BLaER1 treated with 17β-estradiol and CSF1 and Interleukin-3, amounts not matched to agents 10 nM and 100 nM (cell line): ENCODE data around the gene ISM2.
"Not testable (repeated sequence)": the region's sequence is repeated elsewhere in the genome, so short reads cannot be mapped to it uniquely, and the experiment has no call there.

Experiments used
- H3K27ac ChIP-seq, 11 experiments: shearing (Covaris generic); formaldehyde crosslinking; 2 replicates each; pipeline ENCODE4 v1.8.1; 2022
- H3K27me3 ChIP-seq, 11 experiments: shearing (Covaris generic); formaldehyde crosslinking; 2 replicates each; pipeline ENCODE4 v1.8.1; 2022
- H3K36me3 ChIP-seq, 11 experiments: shearing (Covaris generic); formaldehyde crosslinking; 2 replicates each; pipeline ENCODE4 v1.8.1; 2022
- H3K4me1 ChIP-seq, 10 experiments: shearing (Covaris generic); formaldehyde crosslinking; 2 replicates each; pipeline ENCODE4 v1.8.1; 2022
- H3K4me2 ChIP-seq, 11 experiments: shearing (Covaris generic); formaldehyde crosslinking; 2 replicates each; pipeline ENCODE4 v1.8.1; 2022
- H3K4me3 ChIP-seq, 10 experiments: shearing (Covaris generic); formaldehyde crosslinking; 2 replicates each; pipeline ENCODE4 v1.8.1; 2022
- H3K9ac ChIP-seq, 11 experiments: shearing (Covaris generic); formaldehyde crosslinking; 2 replicates each; pipeline ENCODE4 v1.8.1; 2022
- H3K9me3 ChIP-seq, 11 experiments: shearing (Covaris generic); formaldehyde crosslinking; replicated peaks in 1 of 11; 2 replicates each; pipeline ENCODE4 v1.8.1; 2022
- H4K20me1 ChIP-seq, 11 experiments: shearing (Covaris generic); formaldehyde crosslinking; 2 replicates each; pipeline ENCODE4 v1.8.1; 2022
- Cebpa-rat ChIP-seq, 11 experiments: shearing (Covaris generic); IDR thresholded peaks; 2 replicates each; pipeline ENCODE4 v1.8.1; 2022

Gene ISM2

DNA sequence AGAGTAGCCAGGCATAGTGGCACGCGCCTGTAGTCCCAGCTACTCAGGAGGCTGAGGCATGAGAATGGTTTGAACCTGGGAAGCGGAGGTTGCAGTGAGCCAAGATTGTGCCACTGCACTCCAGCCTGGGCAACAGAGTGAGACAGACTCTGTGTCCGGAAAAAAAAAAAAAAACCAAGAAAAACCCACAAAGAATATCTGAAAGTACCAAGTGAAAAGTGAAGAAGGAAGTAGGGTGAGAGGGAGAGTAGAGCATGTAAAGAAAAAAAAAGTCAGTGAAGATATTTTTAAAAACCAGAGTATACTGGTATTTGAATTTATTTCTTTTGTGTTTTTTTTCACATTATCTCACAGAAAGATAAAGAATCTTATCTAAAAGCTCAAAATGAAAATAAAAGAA is 43.3 kb upstream of the ISM2 start:
- Histone ChIP-seq H3K9ac (peak overlapping the region in 9 of 11 experiments; percentile 30 to 71 (median 55); a peak in 13 of 22 replicates), H3K4me3 (peak overlapping the region in 3 of 10 experiments; percentile 7 to 39 (median 15); a peak in 2 of 20 replicates), H3K9me3 (no peaks in the 10 kb centered on the region), H4K20me1 (peaks cover 0 to 41% (median 0%) of the 10 kb centered on the region in 11 experiments; a peak in 3 of 22 replicates), H3K27ac (peak overlapping the region in 10 of 11 experiments; percentile 22 to 77 (median 59); a peak in 18 of 22 replicates), H3K36me3 (peaks cover 6 to 66% (median 23%) of the 10 kb centered on the region in 11 experiments; a peak in 16 of 22 replicates), H3K4me2 (peak overlapping the region; percentile 55 to 86 (median 77)), H3K4me1 (peaks cover 28 to 47% (median 33%) of the 10 kb centered on the region in 10 experiments), H3K27me3 (no peaks in the 10 kb centered on the region)
- no peak for TF ChIP-seq Cebpa-rat (IDR thresholded peaks at IDR 0.05)

DNA sequence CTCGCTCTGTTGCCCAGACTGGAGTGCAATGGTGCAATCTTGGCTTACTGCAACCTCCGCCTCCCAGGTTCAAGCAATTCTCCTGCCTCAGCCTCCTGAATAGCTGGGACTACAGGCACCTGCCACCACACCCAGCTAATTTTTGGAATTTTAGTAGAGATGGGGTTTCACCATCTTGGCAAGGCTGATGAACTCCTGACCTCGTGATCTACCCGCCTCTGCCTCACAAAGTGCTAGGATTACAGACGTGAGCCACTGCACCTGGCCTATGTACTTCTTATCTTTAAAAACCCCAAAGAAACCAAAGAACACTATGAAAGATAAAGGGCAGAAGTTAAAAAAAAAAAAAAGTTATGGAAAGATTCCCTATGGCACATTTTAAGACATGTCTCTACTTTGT is 38.3 kb upstream of the ISM2 start:
- Histone ChIP-seq H4K20me1 (peaks cover 0 to 47% (median 0%) of the 10 kb centered on the region in 11 experiments; a peak in 3 of 22 replicates), H3K4me1 (peaks cover 10 to 17% (median 11%) of the 10 kb centered on the region in 10 experiments), H3K36me3 (peaks cover 3 to 81% (median 19%) of the 10 kb centered on the region in 11 experiments; a peak in 19 of 22 replicates)
- H3K9ac ChIP-seq, H3K27me3 ChIP-seq, H3K9me3 ChIP-seq, H3K4me2 ChIP-seq, H3K4me3 ChIP-seq, H3K27ac ChIP-seq: not testable (repeated sequence)

DNA sequence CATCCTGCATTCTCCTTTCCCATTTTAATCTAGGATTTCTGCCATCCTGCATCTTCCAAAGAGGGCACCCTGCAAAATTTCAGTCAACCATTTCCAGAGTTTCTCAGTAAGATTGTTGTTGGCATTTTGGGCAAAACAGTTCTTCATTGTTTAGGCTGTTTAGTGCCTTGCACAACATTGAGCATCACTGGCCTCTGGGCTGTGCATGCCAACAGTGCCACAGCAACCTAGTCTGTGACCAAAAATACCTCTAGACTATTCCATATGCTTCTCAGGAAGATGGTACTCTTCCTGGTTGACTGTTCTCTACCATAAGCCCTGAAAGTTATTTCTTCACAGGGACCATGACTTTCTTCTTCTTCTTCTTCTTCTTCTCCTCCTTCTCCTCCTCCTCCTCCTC is 32.5 kb upstream of the ISM2 start:
- Histone ChIP-seq H3K4me1 (no peaks in the 10 kb centered on the region), H3K4me3 (no peak overlapping the region), H3K36me3 (peaks cover 8 to 71% (median 20%) of the 10 kb centered on the region in 11 experiments; a peak in 19 of 22 replicates), H4K20me1 (peaks cover 0 to 32% (median 0%) of the 10 kb centered on the region in 11 experiments; a peak in 3 of 22 replicates), H3K27me3 (no peaks in the 10 kb centered on the region), H3K4me2 (no peak overlapping the region), H3K9me3 (no peaks in the 10 kb centered on the region), H3K9ac (no peak overlapping the region), H3K27ac (no peak overlapping the region)
- TF ChIP-seq Cebpa-rat (IDR thresholded peaks at IDR 0.05): no peak

DNA sequence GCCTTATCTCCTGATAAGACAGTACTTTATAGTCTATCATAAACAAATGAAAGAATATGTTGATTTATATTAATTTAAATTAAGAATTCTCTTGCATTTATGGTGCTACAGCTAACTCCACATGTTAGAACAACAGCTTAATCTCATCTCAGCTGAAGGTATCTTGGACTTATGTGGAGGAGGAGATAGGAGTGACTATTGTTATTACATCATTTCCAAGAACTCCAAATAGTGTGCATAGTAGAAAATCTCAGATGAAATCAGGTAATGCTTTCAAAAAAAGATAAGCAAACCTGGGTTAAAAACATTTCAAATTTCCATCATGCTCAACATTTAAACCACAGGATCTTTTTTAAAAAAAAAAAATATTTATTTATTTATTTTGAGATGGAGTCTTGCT is 31.3 kb upstream of the ISM2 start:
- Histone ChIP-seq H3K4me1 (no peaks in the 10 kb centered on the region), H3K4me3 (no peak overlapping the region), H3K9ac (no peak overlapping the region), H3K4me2 (no peak overlapping the region), H4K20me1 (peaks cover 0 to 40% (median 0%) of the 10 kb centered on the region in 11 experiments; a peak in 3 of 22 replicates), H3K27ac (no peak overlapping the region), H3K27me3 (no peaks in the 10 kb centered on the region), H3K36me3 (peaks cover 8 to 64% (median 12%) of the 10 kb centered on the region in 11 experiments; a peak in 19 of 22 replicates), H3K9me3 (no peaks in the 10 kb centered on the region)
- no peak for TF ChIP-seq Cebpa-rat (IDR thresholded peaks at IDR 0.05)

DNA sequence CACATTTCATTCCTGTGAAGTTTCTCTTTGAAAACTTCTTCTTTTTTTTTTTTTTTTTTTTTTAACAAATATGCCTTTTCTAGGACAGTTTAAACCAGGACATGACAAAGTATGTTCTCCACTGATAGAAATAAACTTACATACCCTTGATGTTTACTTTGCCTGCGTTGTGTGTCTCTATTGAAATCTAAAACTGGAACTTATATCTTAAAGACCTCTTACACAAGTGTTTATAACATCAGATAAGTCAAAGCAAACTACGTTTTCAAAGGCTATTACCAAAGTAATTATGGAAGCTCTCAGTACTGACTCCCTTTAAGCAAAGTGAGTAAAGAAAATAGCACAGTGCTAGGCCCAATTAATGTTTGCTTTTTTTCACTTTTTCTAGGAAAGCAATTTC is 30.6 kb upstream of the ISM2 start:
- TF ChIP-seq Cebpa-rat (IDR thresholded peaks at IDR 0.05): no peak
- no peaks in the 10 kb centered on the region for H3K27me3 ChIP-seq
- H3K4me3 ChIP-seq: no peak overlapping the region

DNA sequence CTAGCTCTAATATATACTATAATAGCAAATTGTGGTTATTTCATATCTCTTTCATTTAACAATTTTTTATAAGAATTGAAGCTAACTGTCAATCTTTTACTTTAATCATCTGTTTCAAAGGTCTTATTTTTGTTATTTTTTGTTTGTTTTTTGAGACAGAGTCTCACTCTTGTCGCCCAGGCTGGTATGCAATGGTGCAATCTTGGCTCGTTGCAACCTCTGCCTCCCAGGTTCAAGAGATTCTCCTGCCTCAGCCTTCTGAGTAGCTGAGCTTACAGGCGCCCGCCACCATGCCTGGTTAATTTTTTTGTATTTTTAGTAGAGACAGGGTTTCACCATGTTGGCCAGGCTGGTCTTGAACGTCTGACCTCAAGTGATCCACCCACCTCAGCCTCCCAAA is 30.1 kb upstream of the ISM2 start:
- Histone ChIP-seq H3K36me3 (peaks cover 2 to 65% (median 8%) of the 10 kb centered on the region in 11 experiments; a peak in 12 of 22 replicates), H4K20me1 (peaks cover 0 to 47% (median 0%) of the 10 kb centered on the region in 11 experiments; a peak in 5 of 22 replicates)
- H3K9ac ChIP-seq, H3K4me2 ChIP-seq, H3K27me3 ChIP-seq, H3K9me3 ChIP-seq, H3K27ac ChIP-seq, H3K4me1 ChIP-seq, H3K4me3 ChIP-seq: not testable (repeated sequence)

More for the DNA sequence above, 30.6 kb upstream of the ISM2 start:
- Histone ChIP-seq H3K9me3 (no peaks in the 10 kb centered on the region), H3K4me2 (no peak overlapping the region), H3K4me1 (no peaks in the 10 kb centered on the region), H3K36me3 (peaks cover 4 to 65% (median 9%) of the 10 kb centered on the region in 11 experiments; a peak in 12 of 22 replicates), H4K20me1 (peaks cover 0 to 42% (median 0%) of the 10 kb centered on the region in 11 experiments; a peak in 4 of 22 replicates), H3K27ac (no peak overlapping the region), H3K9ac (no peak overlapping the region)

DNA sequence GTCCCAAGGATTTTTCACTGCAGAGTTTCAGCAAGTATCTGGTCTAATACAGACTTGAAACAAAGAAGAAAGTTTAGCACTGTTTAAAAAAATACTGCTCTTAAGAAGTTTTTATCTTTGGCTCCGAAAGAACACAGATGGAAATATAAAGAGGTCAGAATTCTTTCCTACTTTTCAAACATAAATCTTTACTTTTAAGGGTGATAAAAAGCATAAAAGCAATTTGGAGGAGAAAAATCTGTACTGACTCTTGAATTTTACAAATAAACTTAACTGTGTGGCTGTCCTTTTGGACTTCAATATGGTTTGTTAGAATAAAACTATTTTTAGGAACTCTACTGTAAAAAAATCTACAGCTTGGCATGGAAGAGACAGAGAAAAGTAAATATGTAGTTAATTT is 27.6 kb upstream of the ISM2 start:
- Histone ChIP-seq H3K9ac (no peak overlapping the region), H3K9me3 (no peaks in the 10 kb centered on the region), H3K36me3 (peaks cover 8 to 69% (median 18%) of the 10 kb centered on the region in 11 experiments; a peak in 20 of 22 replicates), H3K4me1 (no peaks in the 10 kb centered on the region), H3K4me2 (no peak overlapping the region), H4K20me1 (peaks cover 0 to 64% (median 0%) of the 10 kb centered on the region in 11 experiments; a peak in 8 of 22 replicates), H3K27ac (no peak overlapping the region), H3K4me3 (no peak overlapping the region), H3K27me3 (no peaks in the 10 kb centered on the region)
- no peak for TF ChIP-seq Cebpa-rat (IDR thresholded peaks at IDR 0.05)

DNA sequence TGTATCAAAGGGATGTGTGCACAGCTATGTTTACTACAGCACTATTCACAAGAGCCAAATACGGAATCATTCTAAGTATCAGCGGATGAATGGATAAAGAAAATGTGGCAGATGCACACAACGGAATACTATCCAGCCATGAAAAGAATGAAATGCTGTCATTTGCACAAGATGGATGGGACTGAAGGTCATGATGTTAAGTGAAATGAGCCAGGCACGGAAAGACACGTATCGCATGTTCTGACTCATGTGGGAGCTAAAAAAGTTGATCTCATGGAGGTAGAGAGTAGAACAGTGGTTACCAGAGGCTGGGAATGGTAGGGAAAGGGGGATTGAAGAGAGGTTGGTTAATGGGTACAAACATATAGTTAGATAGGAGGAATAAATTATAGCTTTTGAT is 25.9 kb upstream of the ISM2 start:
- no peak overlapping the region for H3K27ac ChIP-seq
- H3K36me3 ChIP-seq: peaks cover 18 to 69% (median 35%) of the 10 kb centered on the region in 11 experiments
- no peak for TF ChIP-seq Cebpa-rat (IDR thresholded peaks at IDR 0.05)
- H3K27me3 ChIP-seq: no peaks in the 10 kb centered on the region
- no peaks in the 10 kb centered on the region for H3K4me1 ChIP-seq
- peaks cover 0 to 79% (median 0%) of the 10 kb centered on the region in 11 experiments; a peak in 8 of 22 replicates for H4K20me1 ChIP-seq
- H3K4me2 ChIP-seq: no peak overlapping the region
- no peak overlapping the region for H3K9ac ChIP-seq
- no peaks in the 10 kb centered on the region for H3K9me3 ChIP-seq
- no peak overlapping the region for H3K4me3 ChIP-seq

DNA sequence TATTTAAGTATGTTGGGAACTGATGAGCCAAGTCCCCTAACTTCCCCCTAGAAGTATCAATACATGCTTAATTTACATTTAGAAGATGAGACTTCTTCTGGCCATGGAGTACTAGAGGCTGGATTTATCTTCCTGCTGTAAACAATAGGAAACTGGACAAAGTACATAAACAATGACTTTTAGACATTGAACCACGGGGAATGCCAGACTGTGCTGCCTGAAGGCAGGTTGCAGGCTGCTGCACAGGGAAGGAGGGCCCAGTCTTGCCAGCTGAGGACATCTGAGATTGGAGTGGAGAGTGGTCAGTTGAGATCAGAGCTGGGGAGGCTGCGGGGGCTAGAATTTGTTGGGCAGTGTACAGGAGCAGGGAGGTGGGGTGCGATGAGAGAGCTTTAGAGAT is 24.5 kb upstream of the ISM2 start:
- peaks cover 0 to 89% (median 0%) of the 10 kb centered on the region in 11 experiments; a peak in 9 of 22 replicates for H4K20me1 ChIP-seq
- H3K27me3 ChIP-seq: no peaks in the 10 kb centered on the region
- TF ChIP-seq Cebpa-rat (IDR thresholded peaks at IDR 0.05): no peak
- no peak overlapping the region for H3K27ac ChIP-seq
- peaks cover 7 to 10% (median 10%) of the 10 kb centered on the region in 10 experiments for H3K4me1 ChIP-seq
- no peak overlapping the region for H3K4me2 ChIP-seq
- no peak overlapping the region for H3K4me3 ChIP-seq
- peaks cover 20 to 75% (median 42%) of the 10 kb centered on the region in 11 experiments for H3K36me3 ChIP-seq
- no peaks in the 10 kb centered on the region for H3K9me3 ChIP-seq
- no peak overlapping the region for H3K9ac ChIP-seq

DNA sequence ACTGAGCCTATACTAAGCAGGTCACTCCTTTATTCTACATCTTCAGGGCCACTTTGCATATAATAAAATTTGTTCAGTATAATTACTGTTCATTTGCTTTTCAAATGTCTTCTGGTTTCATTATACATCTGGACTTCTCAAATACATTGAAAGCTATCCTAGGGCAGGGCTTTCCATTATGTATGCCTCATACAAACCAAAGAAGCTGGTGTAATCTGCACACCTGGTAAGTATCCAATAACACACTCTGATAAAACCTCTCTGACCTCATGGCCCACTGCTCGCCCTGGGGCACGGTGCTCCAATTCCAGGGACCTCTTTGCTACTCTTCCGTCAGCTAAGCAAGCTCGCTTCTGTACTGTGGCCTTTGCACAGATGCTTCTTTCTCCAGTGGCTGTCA is 21.9 kb upstream of the ISM2 start:
- no peak overlapping the region for H3K9ac ChIP-seq
- H3K27me3 ChIP-seq: no peaks in the 10 kb centered on the region
- peaks cover 14 to 18% (median 17%) of the 10 kb centered on the region in 10 experiments for H3K4me1 ChIP-seq
- H3K9me3 ChIP-seq: no peaks in the 10 kb centered on the region
- no peak overlapping the region for H3K4me3 ChIP-seq
- no peak overlapping the region for H3K4me2 ChIP-seq
- peaks cover 0 to 83% (median 0%) of the 10 kb centered on the region in 11 experiments; a peak in 9 of 22 replicates for H4K20me1 ChIP-seq
- no peak overlapping the region for H3K27ac ChIP-seq
- no peak for TF ChIP-seq Cebpa-rat (IDR thresholded peaks at IDR 0.05)
- peaks cover 42 to 96% (median 60%) of the 10 kb centered on the region in 11 experiments for H3K36me3 ChIP-seq
